HG02938 (cell line): ENCODE data around the gene TBCA.
A peak's percentile ranks its signal among the peaks of the same experiment; 100 is the strongest.
"Not testable (repeated sequence)": the region's sequence is repeated elsewhere in the genome, so short reads cannot be mapped to it uniquely, and the experiment has no call there.

Source experiments
- ATAC-seq: cut with Tn5 transposase; IDR thresholded peaks from one replicate; pipeline ENCODE4 v1.9.1; 2021; ENCODE audit warnings: mild to moderate bottlenecking, moderate library complexity; ENCODE audit not compliant: unreplicated experiment

TBCA gene

DNA sequence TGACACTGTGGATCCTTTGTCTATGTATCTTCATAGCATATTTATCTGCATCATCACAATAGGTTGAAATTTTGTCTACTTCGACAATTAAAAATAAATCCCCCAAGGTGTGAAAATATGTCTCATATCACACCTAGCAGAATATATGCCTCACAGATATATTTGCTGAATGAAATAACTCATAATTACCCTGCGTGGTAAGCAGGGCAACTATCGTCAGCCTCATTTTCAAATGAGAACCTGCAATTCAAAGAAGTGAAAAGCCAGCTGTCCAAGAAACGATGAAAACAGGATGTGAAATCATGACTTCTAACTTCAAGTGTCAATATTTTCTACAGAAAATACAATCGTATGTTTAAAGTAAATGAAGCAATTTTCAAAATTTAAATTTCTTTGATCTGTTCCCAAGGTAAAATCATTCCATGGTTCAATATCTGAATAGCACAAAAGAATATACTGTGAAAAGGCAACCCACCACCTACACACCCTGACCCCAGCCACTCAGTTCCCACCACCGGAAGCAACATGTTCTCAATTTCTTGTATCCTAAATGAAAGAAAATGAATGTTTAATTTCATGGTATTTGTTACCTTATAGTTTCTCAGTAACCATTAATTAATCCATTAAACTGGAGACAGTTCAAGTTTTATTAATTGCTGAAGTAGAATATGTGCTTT is 57.1 kb downstream of the TBCA start:
- peak; percentile 64 for ATAC-seq

DNA sequence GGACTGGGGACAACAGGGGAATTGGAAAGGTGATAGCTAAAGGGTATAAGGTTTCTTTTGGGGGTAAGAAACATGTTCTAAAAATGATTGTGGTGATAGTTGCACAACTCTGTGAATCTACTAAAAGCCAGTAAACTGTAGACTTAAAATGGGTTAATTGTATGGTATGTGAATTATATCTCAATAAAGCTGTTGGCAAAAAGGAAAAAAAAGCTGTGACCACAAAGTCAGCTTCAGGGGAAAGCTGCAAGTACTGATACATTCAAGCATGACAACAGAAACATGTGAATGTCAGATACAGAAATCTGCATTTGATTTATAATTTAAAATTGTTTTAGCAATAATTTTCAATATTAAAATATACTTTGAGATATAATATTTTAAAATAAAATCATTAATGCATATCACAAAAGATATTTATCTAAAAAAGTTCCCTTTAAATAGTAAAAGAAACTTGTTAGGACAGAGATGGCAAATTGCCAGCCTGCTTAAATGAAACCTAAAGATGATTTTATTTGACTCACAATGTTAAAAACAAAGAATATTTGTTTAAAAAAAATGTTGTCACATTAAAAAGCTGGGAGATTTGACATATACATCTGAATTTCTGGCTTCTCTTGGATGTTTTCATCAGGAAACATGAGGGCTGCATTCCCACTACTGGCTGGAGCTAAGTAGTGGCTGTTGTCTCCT is 66.0 kb downstream of the TBCA start:
- no peak for ATAC-seq

DNA sequence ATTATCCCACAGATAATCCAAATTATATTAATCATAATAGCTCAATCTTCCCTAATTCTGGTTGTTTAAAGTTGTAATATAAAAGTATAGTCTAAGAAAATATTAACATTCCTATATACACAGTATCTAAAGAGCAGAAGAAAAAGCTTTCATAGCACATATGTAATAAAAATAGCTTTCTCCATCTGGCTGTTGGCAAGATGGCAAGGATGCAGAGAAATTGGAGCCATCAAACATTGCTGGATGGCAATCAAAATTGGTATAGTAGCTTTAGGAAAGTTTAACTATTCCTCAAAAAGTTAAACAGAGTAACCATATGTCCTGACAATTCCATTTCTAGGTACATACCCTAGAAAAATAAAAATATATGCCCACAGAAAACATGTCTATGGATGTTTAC is 66.8 kb downstream of the TBCA start:
- ATAC-seq: no peak

DNA sequence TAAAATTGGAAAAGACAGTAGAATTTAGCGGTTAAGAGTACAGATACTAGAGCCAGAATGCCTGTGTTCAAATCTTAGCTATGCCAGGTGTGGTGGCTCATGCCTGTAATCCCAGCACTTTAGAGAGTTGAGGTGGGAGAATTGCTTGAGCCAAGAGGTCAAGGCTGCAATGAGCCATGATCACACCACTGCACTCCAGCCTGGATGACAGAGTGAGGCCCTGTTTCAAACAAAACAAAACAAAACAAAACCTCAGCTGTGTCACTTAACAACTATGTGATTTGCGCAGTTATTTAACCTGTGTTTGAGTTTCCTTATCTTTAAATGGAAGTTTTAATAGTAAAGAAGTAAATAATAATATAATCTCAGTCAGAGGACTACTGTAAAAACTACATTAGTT is 68.3 kb downstream of the TBCA start:
- ATAC-seq: no peak

DNA sequence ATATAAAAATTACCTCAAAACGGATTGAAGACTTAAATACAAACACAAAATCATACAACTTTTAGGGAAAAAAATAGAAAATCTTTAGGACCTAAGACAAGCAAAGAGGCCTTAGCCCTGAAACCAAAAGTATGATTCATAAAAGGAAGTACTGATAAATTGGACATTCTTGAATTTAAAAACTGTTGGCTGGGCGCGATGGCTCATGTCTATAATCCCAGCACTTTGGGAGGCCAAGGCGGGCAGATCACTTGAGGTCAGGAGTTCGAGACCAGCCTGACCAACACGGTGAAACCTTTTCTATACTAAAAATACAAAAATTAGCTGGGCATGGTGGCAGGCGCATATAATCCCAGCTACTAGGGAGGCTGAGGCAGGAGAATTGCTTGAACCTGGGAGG is 76.6 kb downstream of the TBCA start:
- ATAC-seq: not testable (repeated sequence)

DNA sequence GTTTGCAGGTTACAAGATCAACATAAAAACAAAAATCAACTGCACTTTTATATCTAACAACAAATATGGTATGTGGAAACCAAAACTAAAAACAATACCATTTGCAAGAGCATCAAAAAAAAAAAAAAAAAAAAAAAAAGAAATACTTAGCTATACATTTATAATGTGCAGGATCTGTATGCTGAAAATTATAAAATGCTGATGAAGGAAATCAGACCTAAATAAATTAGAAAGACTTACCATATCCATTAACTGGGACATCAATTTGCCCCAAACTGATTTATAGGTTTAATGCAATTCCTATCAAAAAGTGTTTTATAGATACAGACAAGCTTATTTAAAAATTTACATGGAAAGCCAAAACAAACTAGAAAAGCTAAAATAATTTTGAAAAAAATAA is 77.2 kb downstream of the TBCA start:
- ATAC-seq: no peak

DNA sequence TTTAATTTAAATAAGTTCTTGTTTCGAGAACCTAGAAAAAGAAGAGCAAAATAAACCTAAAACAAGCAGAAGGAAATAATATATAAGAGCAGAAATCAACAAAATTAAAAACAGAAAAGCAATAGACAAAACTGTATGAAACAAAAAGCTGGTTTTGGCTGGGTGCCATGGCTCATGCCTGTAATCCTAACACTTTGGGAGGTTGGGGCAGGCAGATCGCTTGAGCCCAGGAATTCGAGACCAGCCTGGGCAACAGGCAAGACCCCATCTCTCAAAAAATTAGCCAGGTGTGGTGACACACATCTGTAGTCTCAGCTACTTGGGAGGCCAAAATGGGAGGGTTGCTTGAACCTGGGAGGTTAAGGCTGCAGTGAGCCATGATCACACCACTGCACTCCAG is 78.4 kb downstream of the TBCA start:
- ATAC-seq: no peak

DNA sequence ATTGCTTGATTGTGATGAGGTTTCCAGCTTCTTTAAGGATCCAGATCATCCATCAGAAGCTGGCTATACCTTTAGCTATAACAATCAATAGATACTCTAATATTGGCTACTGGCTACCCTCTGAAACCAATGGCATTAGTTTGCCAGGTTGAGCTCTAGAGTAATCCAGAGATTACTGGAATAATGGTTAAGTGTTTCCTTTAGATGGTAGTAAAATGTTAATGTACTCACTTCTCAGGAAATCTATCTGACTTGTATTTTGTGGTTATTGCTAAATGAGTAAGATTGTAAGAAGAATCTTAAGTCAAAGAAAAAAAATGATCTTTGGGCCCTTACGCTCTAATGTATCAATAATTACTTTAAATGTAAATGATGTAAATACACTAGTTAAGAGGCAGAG is 80.0 kb downstream of the TBCA start:
- no peak for ATAC-seq

DNA sequence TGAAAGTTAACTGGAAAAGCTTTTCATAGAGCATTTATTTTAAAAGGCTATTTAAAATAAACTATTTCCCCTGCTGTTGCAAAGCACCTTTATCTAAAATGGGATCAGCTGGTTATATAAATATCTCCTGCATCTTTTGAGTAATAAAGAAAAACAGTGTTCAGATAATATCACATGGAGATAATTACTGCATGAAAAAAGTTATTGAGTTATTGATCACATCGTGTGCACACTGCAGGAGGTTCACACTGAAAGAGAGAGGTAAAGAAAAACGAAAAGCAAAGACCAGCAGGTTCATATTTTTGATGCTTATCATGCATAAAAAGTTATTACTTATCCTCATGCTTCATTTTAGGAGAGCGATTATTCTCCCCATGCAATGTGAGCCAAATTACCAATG is 82.2 kb downstream of the TBCA start:
- no peak for ATAC-seq

DNA sequence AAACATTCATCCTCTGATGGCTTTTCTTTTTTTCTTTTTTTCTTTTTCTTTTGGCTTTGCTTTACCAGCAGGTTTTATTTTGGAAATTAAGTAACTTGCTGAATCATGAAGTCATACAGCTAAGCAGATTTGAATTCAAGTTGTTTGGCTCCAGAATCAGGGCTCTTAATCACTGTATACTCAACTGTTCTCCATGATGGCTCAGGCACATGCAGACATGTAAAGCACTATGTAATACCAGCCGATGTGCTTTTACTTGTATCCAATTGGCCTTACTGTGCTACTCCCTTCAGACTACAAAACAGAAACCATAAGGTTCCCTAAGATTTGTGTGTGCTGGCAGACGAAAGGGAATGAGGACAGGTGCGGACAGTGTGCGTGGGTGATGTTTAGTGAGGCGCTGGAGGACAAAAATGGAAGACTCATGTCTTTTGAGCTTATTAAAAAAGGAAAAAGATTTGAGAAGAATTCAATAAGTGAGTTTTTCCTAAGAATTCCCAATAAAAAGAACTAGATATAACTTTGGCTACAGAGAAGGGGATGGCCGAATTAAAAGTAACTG is 92.9 kb downstream of the TBCA start:
- ATAC-seq: no peak

DNA sequence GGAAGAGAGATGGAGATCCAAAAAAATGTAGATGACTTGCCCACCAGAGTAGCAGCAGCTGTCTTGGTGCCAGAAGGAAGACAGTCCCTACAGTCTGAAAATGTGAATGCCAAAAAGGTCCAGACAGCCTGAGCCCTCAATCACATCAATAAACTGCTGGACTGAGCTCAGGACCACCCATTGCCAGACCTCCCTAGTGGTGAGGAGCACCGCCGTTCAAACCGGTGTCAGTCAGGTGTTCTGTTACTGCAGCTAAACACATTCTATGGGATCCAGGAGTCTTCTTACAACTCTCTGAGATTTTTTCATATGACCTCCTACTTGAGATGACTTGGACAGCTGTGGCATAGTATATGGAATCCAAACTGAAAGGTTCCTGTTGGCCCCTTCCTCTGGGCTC is 105.6 kb downstream of the TBCA start:
- ATAC-seq: no peak

DNA sequence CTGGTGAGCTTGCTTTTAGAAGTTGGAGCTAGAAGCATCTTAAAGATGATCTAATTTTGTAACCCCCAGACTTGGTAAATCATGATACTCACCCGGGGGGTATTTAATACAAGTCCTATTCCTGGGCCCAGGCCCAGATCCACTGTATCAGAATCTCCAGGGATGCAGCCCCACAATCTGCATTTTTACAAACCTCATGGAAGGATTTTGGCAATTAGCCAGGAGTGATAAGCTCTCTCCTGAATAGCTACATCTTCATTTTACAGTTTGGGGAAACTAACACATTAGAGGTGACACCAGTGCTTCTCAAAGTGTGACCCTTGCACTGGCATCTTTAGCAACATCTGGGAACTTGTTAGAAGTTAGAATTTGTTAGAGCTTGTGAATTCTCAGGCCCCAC is 106.5 kb downstream of the TBCA start:
- ATAC-seq: no peak

DNA sequence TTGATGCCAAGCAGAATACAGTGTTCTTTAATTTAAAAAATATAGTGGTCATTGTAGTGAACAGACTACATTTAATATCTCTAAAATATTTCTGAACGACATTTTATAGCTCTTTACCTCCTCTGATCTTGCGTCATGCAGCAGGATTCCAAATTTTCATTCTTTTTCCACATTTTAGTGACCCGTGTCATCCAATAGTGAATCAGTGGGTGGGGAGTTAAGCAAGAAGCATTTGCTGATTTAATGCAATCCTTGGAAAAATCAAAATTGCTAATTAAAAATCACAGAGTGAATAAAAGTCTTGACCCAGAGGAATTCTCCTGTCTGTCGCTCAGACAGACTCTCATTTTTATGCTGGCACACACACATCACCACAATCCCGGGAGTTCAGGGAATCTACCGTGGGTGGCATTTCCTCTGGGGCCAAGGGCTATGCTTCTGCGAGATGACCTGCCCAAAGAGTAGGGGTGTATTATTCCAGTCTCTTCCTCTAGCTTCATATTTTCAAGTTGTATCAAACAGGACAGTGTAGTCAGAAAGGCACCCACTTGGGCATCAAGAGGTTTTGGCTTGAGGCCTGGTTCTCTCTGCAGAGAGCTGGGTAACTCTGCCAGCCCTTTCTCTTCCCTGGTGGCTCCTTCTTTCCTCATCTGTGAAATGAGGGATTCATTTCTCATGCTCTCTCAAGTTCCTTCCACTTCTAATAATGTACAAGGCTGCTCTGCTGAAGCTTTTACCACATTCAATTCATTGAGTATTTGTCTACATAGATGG is 112.9 kb downstream of the TBCA start:
- ATAC-seq: no peak

DNA sequence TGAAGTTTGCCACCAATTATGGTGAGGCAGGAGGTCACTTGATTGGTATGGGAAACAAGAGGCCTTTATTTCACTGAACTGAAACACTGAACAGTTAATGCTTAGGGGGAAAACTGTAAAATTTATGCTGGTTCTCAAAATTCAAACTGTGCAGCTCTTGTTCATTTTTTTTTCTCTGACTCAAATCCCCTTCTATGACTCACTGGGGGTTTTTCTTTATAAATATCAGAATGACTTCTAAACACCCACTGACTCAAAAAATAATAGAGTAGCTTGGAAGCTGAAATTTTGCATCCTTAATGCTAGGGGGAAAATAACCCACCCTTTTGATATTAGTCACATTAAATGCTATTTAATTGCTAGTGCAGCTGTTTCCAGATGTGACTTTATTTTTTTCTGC is 113.5 kb downstream of the TBCA start:
- ATAC-seq: no peak

DNA sequence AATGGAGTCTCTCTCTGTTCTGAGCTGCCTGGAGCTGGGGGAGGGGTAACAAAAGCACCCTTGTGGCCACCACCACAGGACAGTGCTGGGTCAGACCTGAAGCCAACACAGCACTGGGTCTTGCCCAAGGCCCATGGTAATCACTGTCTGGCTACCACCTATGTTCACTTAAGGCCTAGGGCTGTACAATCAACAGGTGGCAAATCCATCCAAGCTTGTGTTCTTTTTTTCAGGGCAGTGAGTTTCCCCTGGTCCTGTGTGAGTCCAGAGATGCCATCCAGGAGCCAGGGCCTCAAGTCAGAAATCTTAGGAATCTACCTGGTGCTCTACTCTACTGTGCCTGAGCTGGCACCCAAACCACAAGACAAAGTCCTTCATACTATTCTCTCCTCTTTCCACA is 117.5 kb downstream of the TBCA start:
- no peak for ATAC-seq

DNA sequence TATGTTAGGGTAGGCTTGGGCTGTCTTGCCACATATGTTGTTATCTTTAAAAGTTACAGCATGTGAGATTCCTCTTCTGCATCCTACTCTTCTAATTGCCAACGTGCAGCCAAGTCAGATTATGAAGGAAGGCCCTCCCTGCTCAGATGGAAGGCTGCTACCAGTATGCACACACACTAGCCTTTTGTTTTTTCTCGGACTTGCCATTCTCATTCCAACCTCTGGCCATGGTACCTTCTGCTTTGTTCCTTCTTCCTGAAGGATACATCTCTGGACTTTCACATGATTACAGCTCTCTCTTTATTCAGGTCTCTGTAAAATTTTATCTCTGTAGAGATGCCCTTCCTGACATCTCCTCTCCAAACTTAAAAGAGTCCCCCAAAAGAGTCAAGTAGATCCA is 124.8 kb downstream of the TBCA start:
- ATAC-seq: no peak

DNA sequence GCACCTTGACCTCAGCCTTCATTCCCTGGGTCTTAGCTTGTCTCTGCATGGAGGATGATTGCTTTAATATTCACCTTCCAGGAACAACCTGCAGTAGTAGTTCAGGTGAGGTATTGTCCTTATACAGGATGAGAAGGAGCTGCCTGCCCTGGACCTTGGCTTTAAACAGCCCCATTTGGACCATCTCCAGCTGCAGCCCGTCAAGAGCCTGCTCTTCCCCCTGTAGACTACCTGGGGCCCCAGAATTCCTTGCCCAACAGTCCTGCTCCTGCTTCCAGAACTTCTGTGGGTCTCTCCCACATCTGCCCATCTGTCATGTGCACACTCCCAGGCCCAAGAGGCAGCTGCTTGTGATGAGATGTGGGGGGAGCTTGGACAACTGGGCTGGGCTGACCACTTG is 125.5 kb downstream of the TBCA start:
- ATAC-seq: no peak

DNA sequence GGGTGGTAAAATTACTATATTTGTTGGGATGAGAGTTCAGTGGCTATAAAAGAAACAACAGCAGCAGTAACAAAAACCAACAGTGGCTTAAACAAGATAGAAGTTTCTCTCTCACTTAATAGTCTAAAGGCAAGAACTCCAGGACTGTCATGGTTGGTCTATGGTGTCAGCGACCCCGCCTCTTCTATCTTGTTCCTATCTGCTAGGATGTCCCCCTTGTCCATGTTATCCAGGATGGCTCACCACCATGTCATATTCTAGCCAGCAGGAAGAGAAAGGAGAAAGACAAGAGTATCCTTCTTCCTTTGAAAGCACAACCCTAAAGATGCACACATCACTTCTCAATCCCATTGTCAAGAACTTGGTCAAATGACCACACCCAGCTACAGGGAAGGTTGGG is 126.4 kb downstream of the TBCA start:
- no peak for ATAC-seq

DNA sequence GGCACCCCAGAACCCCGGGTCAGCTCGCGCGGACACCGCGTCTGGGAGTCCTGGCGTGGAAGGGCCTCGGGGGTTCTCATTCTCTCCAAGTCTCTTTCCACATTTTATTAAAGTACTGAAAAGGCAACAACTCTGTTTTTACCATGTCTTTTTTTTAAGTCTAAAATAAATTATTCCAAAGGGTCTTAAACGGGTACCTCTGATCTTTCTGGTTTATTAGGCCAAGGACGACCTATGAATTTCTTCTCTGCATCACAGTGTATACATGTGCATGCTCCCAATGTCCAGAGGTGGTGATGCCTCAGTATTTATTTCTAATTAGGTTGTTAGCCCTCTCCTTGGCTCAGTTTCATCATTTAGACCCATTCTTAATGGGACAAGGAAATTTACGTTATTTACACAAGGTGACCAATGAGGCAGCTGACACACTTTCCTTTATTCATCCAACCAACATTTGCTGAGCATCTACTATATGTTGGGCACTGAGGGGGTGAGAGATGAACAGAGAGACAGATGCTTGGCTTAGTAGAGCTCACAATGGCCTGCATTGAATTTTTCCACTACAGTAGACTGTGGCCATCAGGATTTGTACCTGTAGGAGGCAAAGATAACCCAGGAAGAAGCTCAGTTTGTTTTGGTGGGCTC is 130.0 kb downstream of the TBCA start:
- ATAC-seq: no peak

DNA sequence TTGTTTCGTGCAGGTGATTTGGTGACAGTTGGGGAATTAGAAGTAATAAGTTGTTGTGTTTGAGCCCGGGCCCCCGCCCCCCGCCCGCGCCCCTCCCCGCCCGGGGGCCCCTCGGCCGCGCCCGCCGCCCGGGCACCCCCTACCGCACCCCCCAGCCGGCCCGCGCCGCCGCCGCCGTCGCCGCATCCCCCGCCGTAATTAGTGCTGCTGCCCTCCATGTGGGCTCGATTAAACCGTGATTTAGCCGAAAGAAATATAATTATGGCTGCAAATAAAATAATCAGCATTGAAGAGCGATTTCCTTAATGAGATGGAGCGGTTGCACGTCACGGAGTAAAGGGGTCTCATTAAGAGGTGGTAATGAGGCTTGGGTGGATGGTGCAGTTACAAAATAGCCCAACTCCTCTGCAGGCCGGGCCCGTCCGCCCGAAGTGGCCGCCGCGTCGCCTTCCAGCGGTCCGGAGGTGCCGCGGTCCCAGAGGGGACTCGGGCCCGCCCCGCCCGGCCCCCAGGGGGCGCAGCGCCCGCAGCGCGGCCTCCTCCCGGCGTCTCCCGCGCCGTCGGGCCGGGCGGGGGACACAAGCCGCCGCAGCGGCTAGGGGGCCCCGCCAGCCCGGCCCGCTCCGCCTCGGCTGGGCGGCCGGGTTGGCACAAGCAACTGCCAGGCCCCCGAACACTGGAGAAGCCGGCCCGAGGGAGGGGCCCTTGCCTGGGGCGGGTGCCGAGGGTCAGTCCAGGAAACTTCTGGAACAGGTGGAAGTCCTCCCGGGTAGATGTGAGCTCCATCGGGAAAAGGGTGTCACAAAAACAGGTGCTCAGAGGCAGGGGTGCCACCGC is 130.8 kb downstream of the TBCA start:
- no peak for ATAC-seq
